Measurements from ENCODE around the gene ZNF672. TPM values are rescaled to one million over a fixed set of nuclear protein-coding genes. Genes with fewer than 3 reads are reported as not detected.

The ZNF672 gene
- total RNA-seq, 1 experiment from 2014 or later: 16.7 TPM

DNA sequence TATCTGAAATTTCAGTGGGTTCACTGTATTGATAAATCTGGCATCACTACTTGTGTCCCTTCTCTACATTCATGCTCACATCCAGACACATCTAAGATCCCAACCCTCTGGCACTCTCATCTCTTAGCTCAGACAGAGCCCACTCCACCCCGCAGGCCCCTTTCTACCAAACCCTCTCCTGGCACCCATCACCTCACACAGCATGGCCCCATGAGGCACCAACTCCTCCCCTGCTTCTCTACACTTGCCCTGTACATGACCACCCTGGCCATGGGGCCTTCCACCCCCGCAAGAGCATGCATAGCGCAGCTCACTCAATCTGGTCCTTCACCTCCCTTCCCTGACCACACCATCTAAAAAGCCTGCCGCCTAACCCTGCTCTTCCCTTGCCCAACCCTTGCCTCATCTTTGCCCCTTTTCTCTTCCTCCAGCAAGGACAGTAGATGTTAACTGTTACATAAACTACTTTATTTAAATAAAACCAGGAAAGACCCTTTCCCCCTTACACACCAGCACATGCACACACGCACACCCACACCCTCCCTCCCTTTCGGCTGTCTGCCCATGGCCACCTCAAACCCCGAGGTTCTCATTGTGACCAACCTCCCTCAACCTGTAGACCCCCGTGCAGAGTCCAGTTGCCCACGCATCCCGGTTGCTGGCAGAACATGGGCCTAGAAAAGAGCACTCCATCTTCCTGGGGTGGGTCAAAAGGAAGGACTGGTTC is 27.9 kb upstream of the ZNF672 start:
- Histone ChIP-seq H3K4me3 (ENCODE audit: low read length) (no peak overlapping the region), H3K27me3 (ENCODE audit: low read length) (no peaks in the 10 kb centered on the region), H3K4me1 (ENCODE audit: low read length) (peaks cover 30% of the 10 kb centered on the region), H3K9me2 (replicated peaks; ENCODE audit: insufficient read depth, low read length) (no peaks in the 10 kb centered on the region), H3K36me3 (ENCODE audit: insufficient read depth, low read length) (no peaks in the 10 kb centered on the region), H2AFZ (ENCODE audit: low read length) (no peak overlapping the region), H3K79me2 (ENCODE audit: low read length) (no peaks in the 10 kb centered on the region), H3K4me2 (ENCODE audit: low read depth, low read length, poor library complexity, severe bottlenecking) (no peak overlapping the region), H4K20me1 (ENCODE audit: insufficient read depth, low read depth, low read length) (no peaks in the 10 kb centered on the region), H3K9me3 (ENCODE audit: low read length) (no peaks in the 10 kb centered on the region), H3K9ac (ENCODE audit: low read length) (no peak overlapping the region), H3K27ac (ENCODE audit: low read length) (no peak overlapping the region)
- no peak for DNase-seq

DNA sequence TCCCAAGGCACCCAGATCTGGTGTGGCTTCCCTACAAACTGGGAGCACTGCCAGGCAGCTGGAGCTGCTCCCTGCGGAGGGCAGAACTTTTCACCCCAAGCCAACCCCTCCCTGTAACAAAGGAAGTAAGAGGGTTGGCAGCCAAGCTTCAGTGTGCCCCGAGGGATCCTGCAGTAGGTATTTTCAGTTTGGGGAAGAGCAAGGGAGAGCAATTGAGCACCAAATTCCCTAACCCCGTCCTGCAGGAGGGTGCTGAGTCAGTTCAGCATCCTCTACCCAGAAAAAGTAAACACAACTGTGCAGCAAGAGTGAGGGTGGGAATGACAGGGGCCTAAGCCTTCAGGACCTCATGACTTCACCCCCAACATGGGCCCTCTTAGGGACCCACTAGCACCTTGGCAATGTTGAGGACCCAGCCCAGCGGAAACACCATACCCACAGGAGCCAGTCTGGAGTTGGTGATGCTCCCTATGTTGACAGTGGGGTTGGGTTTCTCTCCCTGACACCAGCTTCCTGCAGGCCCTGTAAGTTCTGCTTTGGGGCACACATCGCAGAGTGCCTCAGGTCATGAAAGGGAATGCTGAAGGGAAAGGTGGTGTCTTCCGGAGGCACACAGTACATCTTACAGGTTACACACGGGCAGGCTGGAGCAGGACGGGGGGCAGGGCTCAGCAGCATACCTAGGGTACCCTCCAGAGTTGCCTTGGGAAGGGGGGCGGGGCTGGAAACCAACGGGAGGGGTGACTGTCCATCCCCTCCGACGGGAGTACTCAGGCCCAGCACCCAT is 27.1 kb upstream of the ZNF672 start:
- Histone ChIP-seq H3K27ac (ENCODE audit: low read length) (no peak overlapping the region), H3K27me3 (ENCODE audit: low read length) (no peaks in the 10 kb centered on the region), H3K4me2 (ENCODE audit: low read depth, low read length, poor library complexity, severe bottlenecking) (no peak overlapping the region), H2AFZ (ENCODE audit: low read length) (no peak overlapping the region), H3K4me1 (ENCODE audit: low read length) (peaks cover 22% of the 10 kb centered on the region), H3K79me2 (ENCODE audit: low read length) (no peaks in the 10 kb centered on the region), H4K20me1 (ENCODE audit: insufficient read depth, low read depth, low read length) (no peaks in the 10 kb centered on the region), H3K9me3 (ENCODE audit: low read length) (no peaks in the 10 kb centered on the region), H3K9me2 (replicated peaks; ENCODE audit: insufficient read depth, low read length) (no peaks in the 10 kb centered on the region), H3K36me3 (ENCODE audit: insufficient read depth, low read length) (peaks cover 3% of the 10 kb centered on the region; the same call in 1 of the 2 replicates), H3K9ac (ENCODE audit: low read length) (no peak overlapping the region), H3K4me3 (ENCODE audit: low read length) (no peak overlapping the region)
- no peak for DNase-seq

DNA sequence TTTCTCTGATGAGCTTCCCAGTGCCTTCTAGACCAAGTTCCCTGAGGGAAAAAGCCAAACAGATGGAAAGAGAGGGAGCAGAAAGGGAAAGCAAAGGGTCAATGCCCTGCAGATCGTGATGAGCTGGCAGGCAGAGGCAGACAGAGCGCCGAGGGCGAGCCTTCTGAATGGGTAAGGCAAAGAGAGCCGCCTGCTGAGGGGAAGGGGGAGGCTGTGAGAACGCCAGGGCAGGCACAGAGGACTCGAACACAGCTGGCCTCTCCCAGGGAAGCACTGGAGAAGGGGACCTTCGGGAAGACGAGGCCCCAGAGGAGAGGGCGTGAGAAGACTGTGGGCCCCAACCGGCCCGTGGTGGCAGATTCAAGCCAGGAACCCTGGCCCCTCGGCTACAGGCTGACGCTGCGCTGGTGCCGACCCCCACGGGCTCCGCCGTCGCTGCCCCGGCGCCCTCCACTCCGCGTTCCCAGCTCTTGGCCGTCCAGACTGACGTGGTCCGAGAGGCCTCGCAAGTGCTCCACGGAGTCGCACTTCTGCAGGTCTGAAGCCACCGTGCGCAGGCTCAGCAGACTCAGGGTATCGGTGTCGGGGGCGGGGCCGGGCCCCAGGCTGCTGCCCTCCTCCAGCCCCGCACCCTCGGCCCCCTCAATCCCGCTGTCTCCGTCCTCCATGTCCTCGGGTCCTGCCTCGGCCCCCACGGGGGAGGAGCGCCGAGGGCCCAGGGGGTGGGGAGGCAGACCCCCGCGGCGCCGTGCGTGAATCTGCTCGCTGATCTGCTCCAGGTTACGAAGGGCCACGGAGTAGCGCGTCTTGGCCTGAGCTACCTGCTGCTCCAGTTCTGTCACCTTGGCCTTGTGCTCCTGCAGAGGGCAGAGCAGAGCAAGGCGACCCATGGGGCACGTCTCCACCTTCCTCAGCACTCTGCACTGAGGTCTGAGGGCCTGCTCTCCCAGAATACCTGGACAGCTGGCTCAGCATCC is 26.2 kb upstream of the ZNF672 start:
- H3K4me1 ChIP-seq (ENCODE audit: low read length): peaks cover 13% of the 10 kb centered on the region
- H3K9ac ChIP-seq (ENCODE audit: low read length): no peak overlapping the region
- no peaks in the 10 kb centered on the region for H3K9me2 ChIP-seq (replicated peaks; ENCODE audit: insufficient read depth, low read length)
- H3K9me3 ChIP-seq (ENCODE audit: low read length): no peaks in the 10 kb centered on the region
- H2AFZ ChIP-seq (ENCODE audit: low read length): no peak overlapping the region
- no peaks in the 10 kb centered on the region for H3K27me3 ChIP-seq (ENCODE audit: low read length)
- H3K27ac ChIP-seq (ENCODE audit: low read length): no peak overlapping the region
- peak; percentile 61 for DNase-seq
- no peaks in the 10 kb centered on the region for H3K79me2 ChIP-seq (ENCODE audit: low read length)
- no peaks in the 10 kb centered on the region for H4K20me1 ChIP-seq (ENCODE audit: insufficient read depth, low read depth, low read length)
- H3K36me3 ChIP-seq (ENCODE audit: insufficient read depth, low read length): peaks cover 7% of the 10 kb centered on the region; the same call in 1 of the 2 replicates
- no peak overlapping the region for H3K4me3 ChIP-seq (ENCODE audit: low read length)
- no peak overlapping the region for H3K4me2 ChIP-seq (ENCODE audit: low read depth, low read length, poor library complexity, severe bottlenecking)

DNA sequence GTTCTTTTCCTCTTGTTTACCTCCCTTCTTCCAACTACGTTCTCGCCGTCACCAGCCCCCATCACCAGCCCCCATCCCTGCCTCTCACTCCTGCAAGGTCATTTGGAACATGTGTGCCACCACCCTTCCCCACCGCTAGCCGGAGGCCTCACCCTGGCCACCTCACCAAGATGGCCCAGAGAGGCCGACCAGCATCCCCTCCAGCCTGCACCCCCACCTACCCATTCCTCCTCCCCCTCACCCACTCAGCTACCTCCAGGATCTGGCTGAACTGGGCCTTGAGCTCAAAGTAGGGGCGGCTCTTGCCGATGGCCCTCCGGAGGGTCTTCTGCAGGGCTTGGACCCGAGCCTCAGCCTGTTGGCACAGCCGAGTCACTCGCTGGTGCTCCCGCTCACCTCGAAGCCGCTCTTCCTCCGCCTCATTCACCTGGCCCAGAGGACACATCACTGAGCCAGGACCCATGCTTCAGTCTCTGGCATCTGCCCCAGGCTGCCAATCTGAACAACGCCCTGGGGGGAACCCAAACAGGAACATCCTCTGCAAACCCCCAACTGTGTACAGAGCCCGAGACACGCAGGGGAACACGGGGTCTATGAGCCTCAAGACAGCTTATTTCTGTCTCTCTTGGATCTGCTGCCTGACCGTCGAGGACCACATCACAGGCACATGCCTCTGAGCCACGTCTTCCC is 25.1 kb upstream of the ZNF672 start:
- no peak for DNase-seq
- Histone ChIP-seq H3K4me2 (ENCODE audit: low read depth, low read length, poor library complexity, severe bottlenecking) (no peak overlapping the region), H3K9ac (ENCODE audit: low read length) (no peak overlapping the region), H3K36me3 (ENCODE audit: insufficient read depth, low read length) (peaks cover 7% of the 10 kb centered on the region; the same call in 1 of the 2 replicates), H3K4me3 (ENCODE audit: low read length) (no peak overlapping the region), H2AFZ (ENCODE audit: low read length) (no peak overlapping the region), H3K4me1 (ENCODE audit: low read length) (peaks cover 11% of the 10 kb centered on the region), H3K79me2 (ENCODE audit: low read length) (no peaks in the 10 kb centered on the region), H4K20me1 (ENCODE audit: insufficient read depth, low read depth, low read length) (no peaks in the 10 kb centered on the region), H3K27me3 (ENCODE audit: low read length) (no peaks in the 10 kb centered on the region), H3K9me2 (replicated peaks; ENCODE audit: insufficient read depth, low read length) (no peaks in the 10 kb centered on the region), H3K9me3 (ENCODE audit: low read length) (no peaks in the 10 kb centered on the region), H3K27ac (ENCODE audit: low read length) (no peak overlapping the region)

DNA sequence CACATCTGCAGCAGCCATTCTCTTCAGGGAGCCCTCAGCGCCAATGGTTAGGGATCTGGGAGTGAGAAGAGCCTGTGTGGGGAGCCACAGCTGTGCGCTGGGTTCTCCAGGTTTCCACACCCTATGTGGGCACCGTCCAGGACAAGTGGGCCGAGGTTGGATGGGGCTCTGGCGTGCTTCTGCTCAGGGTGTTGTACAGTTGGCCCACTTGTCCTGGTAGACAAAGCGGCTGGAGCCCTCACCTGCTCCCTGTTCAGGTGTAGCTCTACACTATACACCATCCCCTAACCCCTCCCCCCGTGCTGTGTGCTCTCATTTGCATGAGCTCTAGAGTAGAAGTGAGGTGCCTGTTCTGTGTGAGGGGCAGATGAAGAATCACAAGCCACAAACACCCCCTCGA is 24.5 kb upstream of the ZNF672 start:
- no peak for DNase-seq
- H3K4me2 ChIP-seq (ENCODE audit: low read depth, low read length, poor library complexity, severe bottlenecking): no peak overlapping the region
- no peak overlapping the region for H3K27ac ChIP-seq (ENCODE audit: low read length)
- H3K4me3 ChIP-seq (ENCODE audit: low read length): no peak overlapping the region
- no peaks in the 10 kb centered on the region for H3K27me3 ChIP-seq (ENCODE audit: low read length)
- no peaks in the 10 kb centered on the region for H3K9me3 ChIP-seq (ENCODE audit: low read length)
- H4K20me1 ChIP-seq (ENCODE audit: insufficient read depth, low read depth, low read length): no peaks in the 10 kb centered on the region
- H3K79me2 ChIP-seq (ENCODE audit: low read length): peaks cover 5% of the 10 kb centered on the region
- H3K9me2 ChIP-seq (replicated peaks; ENCODE audit: insufficient read depth, low read length): no peaks in the 10 kb centered on the region
- peaks cover 7% of the 10 kb centered on the region; the same call in 1 of the 2 replicates for H3K36me3 ChIP-seq (ENCODE audit: insufficient read depth, low read length)
- H3K4me1 ChIP-seq (ENCODE audit: low read length): peaks cover 11% of the 10 kb centered on the region
- no peak overlapping the region for H2AFZ ChIP-seq (ENCODE audit: low read length)
- H3K9ac ChIP-seq (ENCODE audit: low read length): no peak overlapping the region

DNA sequence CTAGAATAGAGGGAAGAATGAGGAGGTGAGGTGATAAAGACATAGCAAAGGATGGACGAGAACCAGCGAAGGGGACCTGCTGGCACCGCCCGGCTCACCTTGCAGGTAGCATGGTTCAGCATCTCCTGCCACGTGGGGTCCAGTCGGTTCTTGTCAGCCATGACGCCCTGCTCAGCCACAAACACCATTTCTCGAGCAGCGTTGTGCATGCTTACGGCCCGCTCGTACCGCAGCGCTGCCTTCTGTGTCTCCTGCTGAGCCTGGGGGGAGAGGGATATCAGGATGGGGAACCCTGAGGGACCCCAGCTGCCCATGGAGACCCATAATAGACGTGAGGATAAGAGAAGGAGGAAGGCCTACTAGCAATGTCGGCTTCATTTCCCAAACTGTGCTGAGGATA is 23.7 kb upstream of the ZNF672 start:
- Histone ChIP-seq H4K20me1 (ENCODE audit: insufficient read depth, low read depth, low read length) (no peaks in the 10 kb centered on the region), H3K9me3 (ENCODE audit: low read length) (no peaks in the 10 kb centered on the region), H3K9ac (ENCODE audit: low read length) (no peak overlapping the region), H3K4me1 (ENCODE audit: low read length) (peaks cover 17% of the 10 kb centered on the region), H3K36me3 (ENCODE audit: insufficient read depth, low read length) (peaks cover 7% of the 10 kb centered on the region; the same call in 1 of the 2 replicates), H3K27ac (ENCODE audit: low read length) (no peak overlapping the region), H3K9me2 (replicated peaks; ENCODE audit: insufficient read depth, low read length) (no peaks in the 10 kb centered on the region), H2AFZ (ENCODE audit: low read length) (no peak overlapping the region), H3K27me3 (ENCODE audit: low read length) (no peaks in the 10 kb centered on the region), H3K4me2 (ENCODE audit: low read depth, low read length, poor library complexity, severe bottlenecking) (no peak overlapping the region), H3K4me3 (ENCODE audit: low read length) (no peak overlapping the region), H3K79me2 (ENCODE audit: low read length) (peaks cover 13% of the 10 kb centered on the region)
- no peak for DNase-seq

DNA sequence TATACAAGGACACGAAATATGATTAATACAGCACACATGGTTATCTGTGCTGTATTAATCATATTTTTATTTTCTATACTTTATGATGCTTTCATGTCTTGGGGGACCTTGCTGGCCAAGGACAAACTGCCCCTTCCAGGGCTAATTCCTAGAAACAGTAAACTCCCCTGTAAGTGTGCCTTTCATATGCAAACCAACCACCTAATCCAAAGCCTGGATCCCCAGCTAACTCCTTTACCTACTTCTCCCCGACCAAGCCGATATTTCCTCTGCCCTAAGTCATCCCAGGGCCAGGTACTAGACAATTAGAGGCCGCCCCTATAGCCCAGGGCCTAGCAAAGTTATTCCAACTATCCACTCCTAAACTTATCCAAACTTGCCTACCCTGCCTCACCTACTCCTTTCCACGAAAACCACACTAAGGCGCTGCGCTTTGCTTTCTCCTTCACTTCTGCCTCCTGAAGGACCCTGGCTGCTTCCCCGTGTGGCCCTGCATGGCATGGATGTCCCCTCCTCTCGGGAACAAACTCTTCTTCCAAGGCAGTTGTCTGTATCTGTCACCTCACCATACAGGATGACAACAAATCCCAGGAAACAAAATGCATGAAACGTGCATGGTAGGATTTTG is 22.5 kb upstream of the ZNF672 start:
- Histone ChIP-seq H3K9me3 (ENCODE audit: low read length) (no peaks in the 10 kb centered on the region), H4K20me1 (ENCODE audit: insufficient read depth, low read depth, low read length) (no peaks in the 10 kb centered on the region), H3K9ac (ENCODE audit: low read length) (no peak overlapping the region), H3K36me3 (ENCODE audit: insufficient read depth, low read length) (peaks cover 7% of the 10 kb centered on the region; the same call in 1 of the 2 replicates), H3K4me2 (ENCODE audit: low read depth, low read length, poor library complexity, severe bottlenecking) (no peak overlapping the region), H2AFZ (ENCODE audit: low read length) (no peak overlapping the region), H3K9me2 (replicated peaks; ENCODE audit: insufficient read depth, low read length) (no peaks in the 10 kb centered on the region), H3K4me3 (ENCODE audit: low read length) (no peak overlapping the region), H3K27ac (ENCODE audit: low read length) (no peak overlapping the region), H3K4me1 (ENCODE audit: low read length) (peaks cover 27% of the 10 kb centered on the region), H3K79me2 (ENCODE audit: low read length) (peaks cover 20% of the 10 kb centered on the region), H3K27me3 (ENCODE audit: low read length) (no peaks in the 10 kb centered on the region)
- no peak for DNase-seq

Measured in Karpas-422 (cell line).